ENCODE results near the gene ERGIC2. TPM values are rescaled to one million over a fixed set of nuclear protein-coding genes. Genes with fewer than 3 reads are reported as not detected.
"Not testable (repeated sequence)": the region's sequence is repeated elsewhere in the genome, so short reads cannot be mapped to it uniquely, and the experiment has no call there.

Gene ERGIC2
- total and polyA plus RNA-seq, 3 donors from 2014 or later: 41.7 to 83.0 (median 71.3) TPM

DNA sequence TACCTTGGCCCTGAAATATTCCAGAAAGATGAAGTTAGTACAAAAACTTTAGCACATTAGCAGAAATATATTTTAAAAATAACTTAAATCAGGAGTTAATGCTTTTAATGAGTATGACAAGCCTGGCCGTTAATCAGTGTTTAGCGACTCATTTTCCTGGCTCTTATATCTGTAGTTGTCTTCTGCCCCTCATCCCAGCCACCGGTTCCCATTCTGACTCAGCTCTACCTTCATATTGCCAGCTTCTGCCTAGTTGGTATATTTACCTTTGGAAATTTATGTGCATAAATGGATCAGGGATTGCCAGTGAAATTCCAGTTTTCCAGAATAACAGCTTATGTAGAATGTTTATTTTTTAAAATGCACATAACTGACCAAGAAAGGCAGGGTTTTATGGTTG lies 79.9 kb downstream of the ERGIC2 start:
- no peaks in the 10 kb centered on the region for H3K4me1 ChIP-seq

DNA sequence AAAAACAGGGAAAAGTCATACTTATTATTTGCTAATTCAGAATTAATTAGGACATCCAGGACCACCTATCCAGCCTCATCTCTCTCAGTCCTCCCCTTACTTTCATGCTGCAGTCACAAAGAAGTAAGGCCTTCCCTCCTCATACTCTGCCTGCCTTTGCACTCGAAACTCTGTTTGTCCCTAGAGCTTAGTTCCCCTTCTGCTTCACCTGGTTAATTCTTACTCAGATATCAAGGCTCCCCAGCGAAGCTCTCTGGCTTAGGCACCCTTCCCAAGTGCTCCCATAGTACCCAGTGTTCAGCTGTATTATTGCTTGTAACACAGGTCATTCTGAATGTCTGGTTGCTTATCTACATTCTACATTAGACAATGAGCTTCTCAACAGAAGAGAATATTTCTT lies 81.3 kb downstream of the ERGIC2 start:
- TF ChIP-seq, protein P1, sequence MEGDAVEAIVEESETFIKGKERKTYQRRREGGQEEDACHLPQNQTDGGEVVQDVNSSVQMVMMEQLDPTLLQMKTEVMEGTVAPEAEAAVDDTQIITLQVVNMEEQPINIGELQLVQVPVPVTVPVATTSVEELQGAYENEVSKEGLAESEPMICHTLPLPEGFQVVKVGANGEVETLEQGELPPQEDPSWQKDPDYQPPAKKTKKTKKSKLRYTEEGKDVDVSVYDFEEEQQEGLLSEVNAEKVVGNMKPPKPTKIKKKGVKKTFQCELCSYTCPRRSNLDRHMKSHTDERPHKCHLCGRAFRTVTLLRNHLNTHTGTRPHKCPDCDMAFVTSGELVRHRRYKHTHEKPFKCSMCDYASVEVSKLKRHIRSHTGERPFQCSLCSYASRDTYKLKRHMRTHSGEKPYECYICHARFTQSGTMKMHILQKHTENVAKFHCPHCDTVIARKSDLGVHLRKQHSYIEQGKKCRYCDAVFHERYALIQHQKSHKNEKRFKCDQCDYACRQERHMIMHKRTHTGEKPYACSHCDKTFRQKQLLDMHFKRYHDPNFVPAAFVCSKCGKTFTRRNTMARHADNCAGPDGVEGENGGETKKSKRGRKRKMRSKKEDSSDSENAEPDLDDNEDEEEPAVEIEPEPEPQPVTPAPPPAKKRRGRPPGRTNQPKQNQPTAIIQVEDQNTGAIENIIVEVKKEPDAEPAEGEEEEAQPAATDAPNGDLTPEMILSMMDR (IDR thresholded peaks at IDR 0.05): no peak
- no peak for TF ChIP-seq POLR2A (IDR thresholded peaks at IDR 0.05)
- intact Hi-C loops (cut with DNase I; ENCODE audit: low total_unique reads): no loop called here
- Histone ChIP-seq H3K4me1 (no peaks in the 10 kb centered on the region), H3K4me3 (no peak overlapping the region), H3K27me3 (no peaks in the 10 kb centered on the region), H3K9me3 (no peaks in the 10 kb centered on the region), H3K36me3 (ENCODE audit: low read depth, missing control alignments) (no peaks in the 10 kb centered on the region), H3K27ac (no peak overlapping the region)
- no peak for DNase-seq
- 40 to 52% methylated on average over 2 of the region's 2 CpGs for WGBS, 2 donors

More for the DNA sequence above, 79.9 kb downstream of the ERGIC2 start:
- H3K9me3 ChIP-seq: no peaks in the 10 kb centered on the region
- no peak for DNase-seq
- no peaks in the 10 kb centered on the region for H3K27me3 ChIP-seq
- no peak overlapping the region for H3K4me3 ChIP-seq
- no peak overlapping the region for H3K27ac ChIP-seq
- TF ChIP-seq POLR2A (IDR thresholded peaks at IDR 0.05): no peak
- TF ChIP-seq, protein P1 (IDR thresholded peaks at IDR 0.05): no peak
- WGBS, 2 donors: 71 to 82% methylated on average over 3 of the region's 3 CpGs
- intact Hi-C loops (cut with DNase I; ENCODE audit: low total_unique reads): no loop called here
- no peaks in the 10 kb centered on the region for H3K36me3 ChIP-seq (ENCODE audit: low read depth, missing control alignments)

DNA sequence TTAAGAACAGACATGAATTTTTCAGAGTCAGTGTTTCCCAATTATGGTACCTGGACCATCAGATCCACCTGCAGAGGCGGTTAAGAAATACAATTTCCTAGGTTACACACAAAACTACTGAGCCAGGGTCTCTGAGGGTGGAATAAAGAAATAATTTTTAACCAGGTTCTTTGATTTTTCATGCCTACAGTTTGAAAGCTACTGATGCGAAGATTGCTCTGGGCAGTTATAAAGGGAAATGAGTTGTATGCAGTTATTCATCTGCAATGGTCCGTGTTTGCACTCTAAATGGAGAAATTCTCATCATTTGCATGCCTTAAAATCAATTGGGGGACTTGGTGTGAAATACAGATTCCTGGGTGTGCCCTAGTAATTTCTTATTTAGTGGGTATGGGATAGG lies 89.7 kb downstream of the ERGIC2 start:
- Histone ChIP-seq H3K4me1 (no peaks in the 10 kb centered on the region), H3K4me3 (no peak overlapping the region), H3K27ac (no peak overlapping the region), H3K9me3 (no peaks in the 10 kb centered on the region), H3K36me3 (ENCODE audit: low read depth, missing control alignments) (no peaks in the 10 kb centered on the region), H3K27me3 (no peaks in the 10 kb centered on the region)
- no peak for DNase-seq
- WGBS, 2 donors: 78 to 100% methylated on average over 3 of the region's 3 CpGs
- intact Hi-C loops (cut with DNase I; ENCODE audit: low total_unique reads): no loop called here
- TF ChIP-seq POLR2A (IDR thresholded peaks at IDR 0.05): no peak
- TF ChIP-seq, protein P1 (IDR thresholded peaks at IDR 0.05): no peak

DNA sequence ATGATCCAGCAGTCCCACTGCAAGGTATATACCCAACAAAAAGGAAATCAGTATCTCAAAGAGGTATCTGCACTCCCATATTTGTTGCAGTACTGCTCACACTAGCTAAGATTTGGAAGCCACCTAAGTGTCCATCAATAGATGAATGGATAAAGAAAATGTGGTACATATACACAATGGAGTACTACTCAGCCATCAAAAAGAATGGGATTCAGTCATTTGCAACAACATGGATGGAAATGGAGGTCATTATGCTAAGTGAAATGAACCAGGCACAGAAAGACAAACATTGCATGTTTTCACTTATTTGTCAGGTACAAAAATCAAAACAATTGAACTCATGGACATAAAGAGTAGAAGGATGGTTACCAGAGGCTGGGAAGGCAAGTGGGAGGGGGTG lies 90.5 kb downstream of the ERGIC2 start:
- DNase-seq; H3K4me1 ChIP-seq; H3K27ac ChIP-seq; H3K9me3 ChIP-seq; intact Hi-C loops (cut with DNase I; ENCODE audit: low total_unique reads); H3K27me3 ChIP-seq; H3K4me3 ChIP-seq; H3K36me3 ChIP-seq (ENCODE audit: low read depth, missing control alignments): not testable (repeated sequence)

DNA sequence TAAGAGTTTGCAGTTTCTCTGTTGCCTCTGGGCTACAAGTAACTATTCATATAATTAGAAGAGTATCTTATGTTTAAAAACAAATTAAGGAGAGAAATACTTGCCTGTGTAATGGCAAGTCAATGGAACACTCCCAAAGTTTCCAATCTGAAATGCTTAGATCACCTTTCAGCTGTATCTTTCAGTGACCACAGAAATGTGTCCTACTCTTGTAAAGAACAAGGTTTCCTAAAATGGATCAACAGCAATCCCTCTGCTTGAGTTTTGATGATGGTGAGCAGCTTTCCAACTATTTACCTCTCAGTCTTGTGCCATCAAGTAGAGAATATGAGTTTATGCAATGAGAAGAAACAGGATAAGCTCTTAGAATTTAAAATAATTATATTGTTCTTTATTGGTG lies 92.9 kb downstream of the ERGIC2 start:
- DNase-seq: no peak
- no peak overlapping the region for H3K27ac ChIP-seq
- H3K4me3 ChIP-seq: no peak overlapping the region
- no peaks in the 10 kb centered on the region for H3K9me3 ChIP-seq
- intact Hi-C loops (cut with DNase I; ENCODE audit: low total_unique reads): no loop called here
- no peaks in the 10 kb centered on the region for H3K36me3 ChIP-seq (ENCODE audit: low read depth, missing control alignments)
- H3K27me3 ChIP-seq: no peaks in the 10 kb centered on the region
- TF ChIP-seq, protein P1 (IDR thresholded peaks at IDR 0.05): no peak
- TF ChIP-seq POLR2A (IDR thresholded peaks at IDR 0.05): no peak
- H3K4me1 ChIP-seq: no peaks in the 10 kb centered on the region
